Activated CD8-positive, alpha-beta T cell treated with anti-CD3 and anti-CD28 coated beads for 36 hours (primary cell): ENCODE results near the gene CDK11B. TPM values are rescaled to one million over a fixed set of nuclear protein-coding genes. Genes with fewer than 3 reads are reported as not detected.
"Not testable (repeated sequence)": the region's sequence is repeated elsewhere in the genome, so short reads cannot be mapped to it uniquely, and the experiment has no call there.

ENCODE experiments used
- ATAC-seq: fragments of 200-7000 bp; cut with Tn5 transposase; one replicate; pipeline ENCODE4 v1.10.0; 2021; ENCODE audit warnings: mild to moderate bottlenecking, moderate library complexity
- CTCF ChIA-PET: fragments of 350-600 bp; sonication (Branson Sonifier 250); formaldehyde crosslinking; loops from one replicate; lab custom pipeline; 2021; ENCODE audit warnings: antibody characterized with exemption; lab: Charles Lee
- POLR2A ChIA-PET: fragments of 350-600 bp; sonication (Branson Sonifier 250); formaldehyde crosslinking; loops from one replicate; lab custom pipeline; 2021; ENCODE audit warnings: antibody characterized with exemption; lab: Charles Lee
- DNase-seq: peaks from one replicate; pipeline ENCODE4 v3.0.0-alpha.2; 2020
- H3K27ac Mint-ChIP-seq: one replicate; pipeline ENCODE4 v1.8.0; 2021; ENCODE audit warnings: mild to moderate bottlenecking, mixed read lengths
- H3K27me3 Mint-ChIP-seq: one replicate; pipeline ENCODE4 v1.8.0; 2021; ENCODE audit warnings: mixed read lengths
- H3K36me3 Mint-ChIP-seq: one replicate; pipeline ENCODE4 v1.8.0; 2021; ENCODE audit warnings: low read depth, mixed read lengths
- H3K4me1 Mint-ChIP-seq: one replicate; pipeline ENCODE4 v1.8.0; 2021; ENCODE audit warnings: low read depth, mixed read lengths
- H3K4me3 Mint-ChIP-seq: one replicate; pipeline ENCODE4 v1.8.0; 2021; ENCODE audit warnings: mild to moderate bottlenecking, moderate library complexity, mixed read lengths
- H3K9me3 Mint-ChIP-seq: one replicate; pipeline ENCODE4 v1.8.0; 2021; ENCODE audit warnings: mixed read lengths
- CTCF ChIP-seq: fragments of 200-600 bp; IDR thresholded peaks from one replicate; pipeline ENCODE4 v1.8.0; 2022; ENCODE audit warnings: antibody characterized with exemption, mild to moderate bottlenecking
- intact Hi-C: fragments of 100-400 bp; cut with micrococcal nuclease; formaldehyde crosslinking; loops from one replicate; pipeline ENCODE4 v1.10.0; 2022
- total RNA-seq, 2 experiments: library from RNA; stranded (reverse); gene quantifications; one replicate each; pipeline ENCODE4 v1.2.3, GENCODE V29; 2021

Gene CDK11B
- total RNA-seq, 2 experiments from 2014 or later: 29.4 to 32.0 TPM

- ATAC-seq (peak; percentile 21), DNase-seq (no peak)
- Mint-ChIP-seq H3K27me3 (peaks cover 10% of the 10 kb centered on the region), H3K4me1 (peaks cover 11% of the 10 kb centered on the region), H3K9me3 (no peaks in the 10 kb centered on the region), H3K27ac (no peak overlapping the region), H3K36me3 (no peaks in the 10 kb centered on the region), H3K4me3 (no peak overlapping the region)
- POLR2A ChIA-PET: interaction anchor here (0.9 to 1.4 kb wide), 4 partner anchors 14 to 296 kb away, joined by 3 to 4 read pairs (median 4); no protein-coding TSS in a partner anchor
- intact Hi-C loops: no loop called here
- no peak for TF ChIP-seq CTCF
- CTCF ChIA-PET: interaction anchor here (0.6 to 0.9 kb wide), 2 partner anchors 21 to 82 kb away, joined by 4 read pairs; no protein-coding TSS in a partner anchor
Observed at GRCh38 chr1:1596493-1597274, 62.1 kb downstream of the CDK11B start.

GRCh38 chr1:1595341-1595740 is 63.5 kb downstream of the CDK11B start:
- peaks cover 11% of the 10 kb centered on the region for H3K4me1 Mint-ChIP-seq
- DNase-seq, CTCF ChIA-PET, H3K36me3 Mint-ChIP-seq, H3K4me3 Mint-ChIP-seq, intact Hi-C loops, ATAC-seq, H3K27me3 Mint-ChIP-seq, POLR2A ChIA-PET, H3K27ac Mint-ChIP-seq, H3K9me3 Mint-ChIP-seq: not testable (repeated sequence)

GRCh38 chr1:1594602-1595260 is 64.1 kb downstream of the CDK11B start:
- Mint-ChIP-seq H3K9me3 (no peaks in the 10 kb centered on the region), H3K4me3 (no peak overlapping the region), H3K27ac (no peak overlapping the region), H3K36me3 (no peaks in the 10 kb centered on the region), H3K27me3 (peaks cover 11% of the 10 kb centered on the region), H3K4me1 (peaks cover 11% of the 10 kb centered on the region)
- ATAC-seq (no peak), DNase-seq (no peak)
- intact Hi-C loops: no loop called here
- POLR2A ChIA-PET: interaction anchor here (1.0 to 1.5 kb wide), 2 partner anchors 19 to 25 kb away, joined by 3 to 5 read pairs; no protein-coding TSS in a partner anchor
- CTCF ChIA-PET: no interaction called here
- TF ChIP-seq CTCF: no peak

GRCh38 chr1:1593834-1594601 is 64.8 kb downstream of the CDK11B start:
- intact Hi-C loops: no loop called here
- CTCF ChIA-PET: no interaction called here
- Mint-ChIP-seq H3K36me3 (no peaks in the 10 kb centered on the region), H3K4me3 (no peak overlapping the region), H3K27ac (no peak overlapping the region), H3K27me3 (peaks cover 8% of the 10 kb centered on the region), H3K9me3 (no peaks in the 10 kb centered on the region), H3K4me1 (peaks cover 9% of the 10 kb centered on the region)
- TF ChIP-seq CTCF: no peak
- DNase-seq (no peak), ATAC-seq (no peak)
- POLR2A ChIA-PET: interaction anchor here (1.0 to 1.5 kb wide), 3 partner anchors 20 to 24 kb away, joined by 3 to 5 read pairs (median 3); no protein-coding TSS in a partner anchor

GRCh38 chr1:1591452-1591851 is 67.4 kb downstream of the CDK11B start:
- Mint-ChIP-seq H3K27ac (no peak overlapping the region), H3K36me3 (no peaks in the 10 kb centered on the region), H3K9me3 (no peaks in the 10 kb centered on the region), H3K27me3 (peaks cover 5% of the 10 kb centered on the region), H3K4me1 (no peaks in the 10 kb centered on the region), H3K4me3 (no peak overlapping the region)
- peak; percentile 30 for ATAC-seq
- DNase-seq: no peak
- intact Hi-C loops: no loop called here
- ChIA-PET POLR2A (interaction anchor here (0.8 kb wide), 1 partner anchor 62 kb away, joined by 3 read pairs; no protein-coding TSS in a partner anchor), CTCF (no interaction called here)
- no peak for TF ChIP-seq CTCF
